GM21360 (cell line): Measurements from ENCODE around the gene KLF14.
"Not testable (repeated sequence)": the region's sequence is repeated elsewhere in the genome, so short reads cannot be mapped to it uniquely, and the experiment has no call there.

Experiments used
- ATAC-seq: cut with Tn5 transposase; IDR thresholded peaks from one replicate; pipeline ENCODE4 v1.9.1; 2021; ENCODE audit warnings: mild to moderate bottlenecking, moderate library complexity; ENCODE audit not compliant: unreplicated experiment

KLF14 gene

GRCh38 chr7:130721486-130722277, 12.3 kb downstream of the KLF14 start:
- no peak for ATAC-seq

- no peak for ATAC-seq
These were observed 14.5 kb downstream of the KLF14 start for GRCh38 chr7:130719541-130719940.

GRCh38 chr7:130712416-130712815, 21.6 kb downstream of the KLF14 start:
- no peak for ATAC-seq

GRCh38 chr7:130708766-130709165, 25.2 kb downstream of the KLF14 start:
- no peak for ATAC-seq

- ATAC-seq: no peak
These were observed 26.0 kb downstream of the KLF14 start for GRCh38 chr7:130708001-130708400.

GRCh38 chr7:130703851-130704250, 30.2 kb downstream of the KLF14 start:
- ATAC-seq: no peak

- ATAC-seq: no peak
These were observed 32.4 kb downstream of the KLF14 start for GRCh38 chr7:130701650-130702049.

- ATAC-seq: no peak
These were observed 33.2 kb downstream of the KLF14 start for GRCh38 chr7:130700760-130701159.

- no peak for ATAC-seq
These were observed 34.3 kb downstream of the KLF14 start for GRCh38 chr7:130699686-130700085.

- ATAC-seq: no peak
These were observed 36.2 kb downstream of the KLF14 start for GRCh38 chr7:130697820-130698219.

GRCh38 chr7:130695840-130696239, 38.2 kb downstream of the KLF14 start:
- no peak for ATAC-seq

- not testable (repeated sequence) for ATAC-seq
These were observed 41.6 kb downstream of the KLF14 start for GRCh38 chr7:130692396-130692795.

- no peak for ATAC-seq
These were observed 44.3 kb downstream of the KLF14 start for GRCh38 chr7:130689683-130690082.

GRCh38 chr7:130683026-130683425, 51.0 kb downstream of the KLF14 start:
- ATAC-seq: no peak
